C4-2B (cell line): ENCODE data around the gene MLLT1.

Experiments
- H3K27ac ChIP-seq: fragments of 450-650 bp; 2 replicates; pipeline ENCODE4 v1.5.1; 2017
- CTCF ChIP-seq: fragments of 450-650 bp; conservative IDR thresholded peaks from 2 replicates; pipeline ENCODE4 v1.5.1; 2017; ENCODE audit warnings: mild to moderate bottlenecking
- ZFX ChIP-seq: fragments of 450-650 bp; IDR thresholded peaks from 2 replicates; pipeline ENCODE4 v1.6.1; 2017

MLLT1 gene

GRCh38 chr19:6233056-6233826 lies 46.5 kb downstream of the MLLT1 start:
- peak overlapping the region; percentile 26; the same call in 1 of the 2 replicates for H3K27ac ChIP-seq
- no peak for TF ChIP-seq ZFX
- no peak for TF ChIP-seq CTCF

- no peak overlapping the region for H3K27ac ChIP-seq
Observed at GRCh38 chr19:6232601-6233055, 47.1 kb downstream of the MLLT1 start.

GRCh38 chr19:6230991-6231448 lies 48.8 kb downstream of the MLLT1 start:
- TF ChIP-seq CTCF (no peak), ZFX (no peak)
- no peak overlapping the region for H3K27ac ChIP-seq

More at GRCh38 chr19:6232601-6233055, 47.1 kb downstream of the MLLT1 start:
- TF ChIP-seq CTCF: no peak
- TF ChIP-seq ZFX: no peak

GRCh38 chr19:6229951-6230712 lies 49.6 kb downstream of the MLLT1 start:
- TF ChIP-seq ZFX: no peak
- no peak for TF ChIP-seq CTCF
- no peak overlapping the region for H3K27ac ChIP-seq

- no peak overlapping the region for H3K27ac ChIP-seq
- TF ChIP-seq CTCF (no peak), ZFX (no peak)
Observed at GRCh38 chr19:6229216-6229913, 50.4 kb downstream of the MLLT1 start.

- no peak overlapping the region for H3K27ac ChIP-seq
- TF ChIP-seq ZFX (no peak), CTCF (no peak)
Observed at GRCh38 chr19:6228551-6229215, 51.1 kb downstream of the MLLT1 start.
